Fibroblast of the aortic adventitia (primary cell): ENCODE data around the gene CENPE. TPM values are rescaled to one million over a fixed set of nuclear protein-coding genes. Genes with fewer than 3 reads are reported as not detected.
"Not testable (repeated sequence)": the region's sequence is repeated elsewhere in the genome, so short reads cannot be mapped to it uniquely, and the experiment has no call there.

Experiments
- DNase-seq: peaks from one replicate; pipeline ENCODE4 v3.0.0-alpha.2; 2010; ENCODE audit warnings: low read depth
- H3K4me3 ChIP-seq: 2 replicates; pipeline ENCODE4 v1.5.1; 2011; ENCODE audit warnings: low read depth, mild to moderate bottlenecking, control low read depth, low read length, moderate library complexity
- total RNA-seq: library from RNA; depleted of rRNA; stranded (reverse); fragments of >200 nt; gene quantifications from 2 replicates; pipeline ENCODE4 v1.2.3, GENCODE V29; 2012; ENCODE audit warnings: low replicate concordance
- TF ChIP-seq, protein P1 (sequence below): IDR thresholded peaks from 2 replicates; pipeline ENCODE4 v1.5.1; 2011; ENCODE audit warnings: mild to moderate bottlenecking, low read length, control low read depth, inconsistent platforms; ENCODE audit not compliant: insufficient read depth

CENPE gene
- total RNA-seq, 1 donor: 26.9 TPM

DNA sequence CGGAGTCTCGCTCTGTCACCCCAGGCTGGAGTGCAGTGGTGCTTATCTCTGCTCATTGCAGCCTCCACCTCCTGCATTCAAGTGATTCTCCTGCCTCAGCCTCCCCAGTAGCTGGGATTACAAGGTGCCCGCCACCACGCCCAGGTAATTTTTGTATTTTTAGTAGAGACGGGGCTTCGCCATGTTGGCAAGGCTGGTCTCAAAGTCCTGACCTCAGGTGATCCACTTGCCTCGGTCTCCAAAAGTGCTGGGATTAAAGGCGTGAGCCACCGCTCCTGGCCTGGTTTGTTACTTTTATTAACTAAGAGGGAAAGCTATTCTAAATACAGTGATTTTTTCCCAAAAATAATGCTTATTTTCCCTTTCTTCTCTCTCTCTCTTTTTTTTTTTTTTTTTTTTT lies 866 bp upstream of the CENPE start:
- TF ChIP-seq, protein P1, sequence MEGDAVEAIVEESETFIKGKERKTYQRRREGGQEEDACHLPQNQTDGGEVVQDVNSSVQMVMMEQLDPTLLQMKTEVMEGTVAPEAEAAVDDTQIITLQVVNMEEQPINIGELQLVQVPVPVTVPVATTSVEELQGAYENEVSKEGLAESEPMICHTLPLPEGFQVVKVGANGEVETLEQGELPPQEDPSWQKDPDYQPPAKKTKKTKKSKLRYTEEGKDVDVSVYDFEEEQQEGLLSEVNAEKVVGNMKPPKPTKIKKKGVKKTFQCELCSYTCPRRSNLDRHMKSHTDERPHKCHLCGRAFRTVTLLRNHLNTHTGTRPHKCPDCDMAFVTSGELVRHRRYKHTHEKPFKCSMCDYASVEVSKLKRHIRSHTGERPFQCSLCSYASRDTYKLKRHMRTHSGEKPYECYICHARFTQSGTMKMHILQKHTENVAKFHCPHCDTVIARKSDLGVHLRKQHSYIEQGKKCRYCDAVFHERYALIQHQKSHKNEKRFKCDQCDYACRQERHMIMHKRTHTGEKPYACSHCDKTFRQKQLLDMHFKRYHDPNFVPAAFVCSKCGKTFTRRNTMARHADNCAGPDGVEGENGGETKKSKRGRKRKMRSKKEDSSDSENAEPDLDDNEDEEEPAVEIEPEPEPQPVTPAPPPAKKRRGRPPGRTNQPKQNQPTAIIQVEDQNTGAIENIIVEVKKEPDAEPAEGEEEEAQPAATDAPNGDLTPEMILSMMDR: no peak
- no peak for DNase-seq
- peak overlapping the region; percentile 84 for H3K4me3 ChIP-seq

DNA sequence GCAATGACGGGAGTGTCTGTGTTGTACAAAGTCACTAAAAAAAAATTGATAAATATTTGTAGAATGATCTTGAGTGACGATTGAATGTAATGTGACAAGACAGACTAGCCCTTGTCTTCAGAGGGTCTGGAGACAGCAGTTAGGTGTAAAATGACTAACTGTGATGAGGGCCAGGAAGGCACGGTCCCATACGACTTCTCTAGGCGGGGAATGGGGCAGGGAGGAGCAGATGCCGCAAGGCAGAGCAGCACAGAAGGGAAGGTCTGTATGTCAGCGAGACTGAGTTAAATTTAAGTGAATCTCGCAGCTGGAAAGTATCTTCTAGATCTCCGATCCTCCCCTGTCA lies 405 bp downstream of the CENPE start:
- H3K4me3 ChIP-seq: peak overlapping the region; percentile 84
- no peak for DNase-seq
- TF ChIP-seq, protein P1: no peak

DNA sequence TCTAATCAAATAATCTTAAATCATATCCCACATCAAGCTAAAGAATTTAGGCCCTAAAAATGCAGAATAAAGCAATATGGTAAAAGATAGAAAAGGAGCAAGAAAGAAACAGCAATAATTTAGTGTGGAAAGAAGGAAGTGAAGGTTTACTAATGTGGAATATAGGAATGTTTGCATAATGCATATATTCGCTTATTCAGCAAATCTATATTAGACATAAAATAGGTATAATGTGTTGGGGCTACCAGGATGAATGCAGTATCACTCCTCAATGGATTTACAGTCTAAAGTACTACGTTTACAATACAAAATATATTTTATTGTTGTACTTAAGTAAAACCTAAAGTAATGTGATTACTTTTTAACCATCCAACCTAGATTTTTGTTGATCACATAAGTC lies 4.7 kb downstream of the CENPE start:
- no peak overlapping the region for H3K4me3 ChIP-seq
- no peak for DNase-seq
- TF ChIP-seq, protein P1: no peak

DNA sequence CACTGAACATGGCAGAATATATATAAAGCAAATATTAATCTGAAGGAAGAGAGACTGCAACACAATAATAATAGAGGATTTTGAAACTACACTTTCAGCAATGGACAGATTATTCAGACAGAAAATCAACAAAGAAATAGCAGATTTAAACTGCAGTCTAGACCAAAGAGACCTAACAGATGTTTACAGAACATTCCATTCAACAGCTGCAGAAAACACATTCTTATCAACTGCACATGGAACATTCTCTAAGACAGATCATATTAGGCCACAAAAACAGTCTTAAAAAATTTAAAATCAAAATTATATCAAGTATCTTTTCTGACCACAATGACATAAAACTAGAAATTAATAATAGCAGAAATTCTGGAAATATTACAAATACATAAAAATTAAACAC lies 27.1 kb downstream of the CENPE start:
- TF ChIP-seq, protein P1: no peak
- DNase-seq: no peak
- H3K4me3 ChIP-seq: no peak overlapping the region

DNA sequence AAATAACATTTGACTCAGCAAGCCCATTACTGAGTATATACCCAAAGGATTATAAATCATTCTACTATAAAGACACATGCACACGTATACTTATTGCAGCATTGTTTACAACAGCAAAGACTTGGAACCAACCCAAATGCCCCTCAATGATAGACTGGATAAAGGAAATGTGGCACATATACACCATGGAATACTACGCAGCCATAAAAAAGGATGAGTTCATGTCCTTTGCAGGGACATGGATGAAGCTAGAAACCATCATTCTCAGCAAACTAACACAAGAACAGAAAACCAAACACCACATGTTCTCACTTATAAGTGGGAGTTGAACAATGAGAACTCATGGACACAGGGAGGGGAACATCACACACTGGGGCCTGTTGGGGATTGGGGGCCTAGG lies 28.4 kb downstream of the CENPE start:
- H3K4me3 ChIP-seq, DNase-seq: not testable (repeated sequence)

DNA sequence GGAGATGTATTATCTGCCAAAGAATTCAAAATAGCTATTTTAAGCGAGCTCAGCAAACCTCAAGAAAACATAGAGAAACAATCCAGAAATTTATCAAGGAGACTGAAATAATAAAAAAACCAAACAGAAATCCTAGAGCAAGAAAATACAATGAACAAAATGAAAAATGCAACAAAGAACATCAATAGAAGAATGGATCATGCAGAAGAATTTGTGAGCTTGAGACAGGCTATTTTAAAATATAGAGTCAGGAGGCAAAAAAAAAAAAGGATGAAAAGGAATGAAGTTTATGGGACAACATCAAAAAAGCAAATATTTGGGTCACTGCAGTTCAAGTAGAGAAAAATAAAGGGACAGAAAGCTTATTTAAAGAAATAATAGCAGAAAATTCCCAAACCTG lies 29.1 kb downstream of the CENPE start:
- no peak for DNase-seq

DNA sequence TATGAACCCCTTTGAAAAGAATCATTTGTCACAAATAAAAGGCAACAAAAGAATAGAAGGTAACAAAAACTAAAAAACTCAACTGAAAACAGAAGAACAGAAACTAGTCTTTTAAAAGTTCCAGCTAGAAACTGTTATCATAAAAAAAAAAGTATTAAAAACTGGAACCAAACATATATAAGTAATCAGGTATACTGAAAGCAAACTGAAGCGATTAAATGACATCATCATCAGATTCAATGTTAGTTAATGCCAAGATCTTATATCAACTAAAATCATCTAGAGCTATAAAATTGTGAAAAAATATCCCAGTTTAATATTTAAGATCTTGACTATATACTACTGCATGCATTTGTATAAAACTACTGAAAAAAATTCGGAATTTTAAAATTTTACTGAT lies 36.0 kb downstream of the CENPE start:
- TF ChIP-seq, protein P1: no peak
- no peak overlapping the region for H3K4me3 ChIP-seq
- DNase-seq: no peak

More for the DNA sequence above, 29.1 kb downstream of the CENPE start:
- TF ChIP-seq, protein P1: no peak
- no peak overlapping the region for H3K4me3 ChIP-seq
